NCI-H526 (cell line): ENCODE results near the gene AIFM3.

Source experiments
- DNase-seq, 2 experiments: peaks; one replicate each; lab custom pipeline; 2025; lab: John Stamatoyannopoulos, UW

The AIFM3 gene

GRCh38 chr22:21028277-21029251, 61.5 kb downstream of the AIFM3 start:
- DNase-seq, result no peak

- DNase-seq, result no peak
Measured at GRCh38 chr22:21029486-21030025, 62.5 kb downstream of the AIFM3 start.

GRCh38 chr22:21030032-21030431, 63.0 kb downstream of the AIFM3 start:
- no peak for DNase-seq
